ENCODE data around the gene CARD10.
"Not testable (repeated sequence)": the region's sequence is repeated elsewhere in the genome, so short reads cannot be mapped to it uniquely, and the experiment has no call there.

The CARD10 gene

DNA sequence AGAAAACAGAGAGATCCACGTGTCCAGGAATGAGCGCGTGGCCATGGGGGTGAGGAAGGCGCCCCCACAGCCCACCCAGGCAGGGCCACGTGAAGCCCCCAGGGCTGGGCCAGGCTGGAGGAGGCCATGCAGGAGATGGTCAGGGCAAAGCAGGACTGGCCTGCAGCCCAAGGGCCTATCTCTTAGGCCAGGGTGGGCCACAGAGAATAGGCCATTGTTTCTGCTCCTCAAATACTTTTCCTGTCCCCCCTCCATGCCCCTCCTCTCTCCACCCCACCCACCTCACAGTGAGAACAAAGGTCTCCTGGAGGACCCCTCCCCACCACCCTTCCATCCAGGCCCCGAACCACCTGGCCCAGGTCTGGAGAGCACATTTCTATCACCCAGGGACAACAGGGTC, 32.8 kb upstream of the CARD10 start:
- no peak overlapping the region for H3K4me3 ChIP-seq (ENCODE audit: low read depth, low read length)

DNA sequence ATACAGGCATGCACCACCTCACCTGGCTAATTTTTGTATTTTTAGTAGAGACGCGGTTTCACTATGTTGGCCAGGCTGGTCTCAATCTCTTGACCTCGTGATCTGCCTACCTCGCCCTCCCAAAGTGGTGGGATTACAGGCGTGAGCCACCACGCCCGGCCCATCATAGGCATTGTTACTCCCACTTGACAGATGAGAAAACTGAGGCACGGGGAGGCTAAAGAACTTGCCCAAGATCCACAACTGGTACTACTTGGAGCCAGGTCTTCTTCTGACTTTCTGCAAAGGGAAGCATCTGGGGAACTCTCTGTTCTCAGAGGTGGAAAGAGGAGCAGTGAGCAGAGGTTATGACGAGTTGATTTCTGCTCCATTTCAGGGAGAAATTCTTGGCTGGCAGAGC, 31.7 kb upstream of the CARD10 start:
- H3K4me3 ChIP-seq (ENCODE audit: low read depth, low read length); H3K36me3 ChIP-seq; DNase-seq; H3K27ac ChIP-seq; H3K27me3 ChIP-seq (ENCODE audit: insufficient read depth, low read depth, severe bottlenecking); H3K9me3 ChIP-seq (ENCODE audit: severe bottlenecking): not testable (repeated sequence)

More for the DNA sequence above, 32.8 kb upstream of the CARD10 start:
- Histone ChIP-seq H3K27ac (no peak overlapping the region), H3K27me3 (ENCODE audit: insufficient read depth, low read depth, severe bottlenecking) (no peaks in the 10 kb centered on the region), H3K36me3 (no peaks in the 10 kb centered on the region), H3K9me3 (ENCODE audit: severe bottlenecking) (no peaks in the 10 kb centered on the region)
- DNase-seq, result no peak
- no peak for TF ChIP-seq CTCF (IDR thresholded peaks at IDR 0.05; ENCODE audit: low read depth, low read length)

GRCh38 chr22:37549704-37550059, 30.5 kb upstream of the CARD10 start:
- no peak for TF ChIP-seq CTCF (IDR thresholded peaks at IDR 0.05; ENCODE audit: low read depth, low read length)
- Histone ChIP-seq H3K27me3 (ENCODE audit: insufficient read depth, low read depth, severe bottlenecking) (no peaks in the 10 kb centered on the region), H3K27ac (no peak overlapping the region), H3K9me3 (ENCODE audit: severe bottlenecking) (no peaks in the 10 kb centered on the region), H3K4me3 (ENCODE audit: low read depth, low read length) (no peak overlapping the region), H3K36me3 (no peaks in the 10 kb centered on the region)
- DNase-seq, result no peak

- Histone ChIP-seq H3K27me3 (ENCODE audit: insufficient read depth, low read depth, severe bottlenecking) (no peaks in the 10 kb centered on the region), H3K4me3 (ENCODE audit: low read depth, low read length) (no peak overlapping the region), H3K27ac (no peak overlapping the region), H3K36me3 (no peaks in the 10 kb centered on the region), H3K9me3 (ENCODE audit: severe bottlenecking) (no peaks in the 10 kb centered on the region)
- no peak for DNase-seq
- no peak for TF ChIP-seq CTCF (IDR thresholded peaks at IDR 0.05; ENCODE audit: low read depth, low read length)
These were observed 28.1 kb upstream of the CARD10 start for GRCh38 chr22:37547251-37547741.

GRCh38 chr22:37546437-37547250, 27.4 kb upstream of the CARD10 start:
- TF ChIP-seq CTCF (IDR thresholded peaks at IDR 0.05; ENCODE audit: low read depth, low read length), result no peak
- Histone ChIP-seq H3K9me3 (ENCODE audit: severe bottlenecking) (no peaks in the 10 kb centered on the region), H3K27ac (no peak overlapping the region), H3K27me3 (ENCODE audit: insufficient read depth, low read depth, severe bottlenecking) (no peaks in the 10 kb centered on the region), H3K4me3 (ENCODE audit: low read depth, low read length) (no peak overlapping the region), H3K36me3 (no peaks in the 10 kb centered on the region)
- DNase-seq, result no peak

- no peak overlapping the region for H3K27ac ChIP-seq
- no peak for TF ChIP-seq CTCF (IDR thresholded peaks at IDR 0.05; ENCODE audit: low read depth, low read length)
- H3K4me3 ChIP-seq (ENCODE audit: low read depth, low read length), result no peak overlapping the region
- H3K27me3 ChIP-seq (ENCODE audit: insufficient read depth, low read depth, severe bottlenecking), result no peaks in the 10 kb centered on the region
- no peak for DNase-seq
- H3K36me3 ChIP-seq, result no peaks in the 10 kb centered on the region
- no peaks in the 10 kb centered on the region for H3K9me3 ChIP-seq (ENCODE audit: severe bottlenecking)
These were observed 26.7 kb upstream of the CARD10 start for GRCh38 chr22:37545703-37546436.
